ENCODE measurements around the gene RO60. TPM values are rescaled to one million over a fixed set of nuclear protein-coding genes. Genes with fewer than 3 reads are reported as not detected.

RO60 gene
- total RNA-seq, 1 donor from 2014 or later, result 48.4 TPM

DNA sequence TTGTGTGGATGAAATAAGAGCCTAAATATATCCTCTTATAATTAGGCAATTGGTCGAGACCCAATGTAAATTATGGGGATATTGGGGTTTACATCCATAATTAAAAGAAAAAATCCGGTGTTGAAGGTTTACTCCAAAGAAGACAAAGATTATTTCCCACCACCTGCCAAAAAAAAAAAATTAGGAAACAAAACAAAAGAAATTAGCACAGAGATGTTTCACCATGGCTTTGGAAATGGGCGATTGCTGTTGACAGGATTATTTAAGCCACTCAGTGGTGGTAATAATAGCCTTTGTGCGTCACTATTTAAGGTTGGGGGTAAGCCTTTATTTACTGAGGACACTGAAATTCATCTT, 46.4 kb downstream of the RO60 start:
- DNase-seq (ENCODE audit: low spot score), result no peak

DNA sequence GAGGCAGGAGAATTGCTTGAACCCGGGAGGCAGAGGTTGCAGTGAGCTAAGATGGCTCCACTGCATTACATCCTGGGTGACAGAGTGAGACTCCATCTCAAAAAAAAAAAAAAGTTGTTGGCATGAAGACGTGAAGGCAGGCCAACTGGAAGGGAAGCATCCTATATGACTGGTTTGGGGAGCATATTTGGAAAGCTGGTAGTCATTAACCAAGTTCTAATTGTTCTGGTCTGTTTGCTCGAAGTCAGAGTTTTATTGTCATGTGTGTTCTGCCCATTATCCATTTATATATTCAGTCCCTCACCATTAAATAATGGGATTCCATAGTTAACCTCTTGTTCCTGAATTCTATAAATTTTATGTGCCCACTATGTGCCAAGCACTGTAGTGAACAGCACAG, 49.1 kb downstream of the RO60 start:
- no peak for DNase-seq (ENCODE audit: low spot score)

Other genes with a start within 250 kb of the RO60 start
- gene UCHL5, start 252 bp upstream of the RO60 start, total RNA-seq, result 27.5 TPM
- 33.3 TPM for gene GLRX2, start 45.8 kb downstream of the RO60 start, total RNA-seq
- 61.4 TPM for gene CDC73, start 62.4 kb downstream of the RO60 start, total RNA-seq
- gene B3GALT2, start 127.0 kb downstream of the RO60 start, total RNA-seq, result not detected

All from mesenteric fat pad (tissue), 1 donor.